SU-DHL-6 (cell line): ENCODE results near the gene PPP2R3C.

Source experiments
- H2AFZ ChIP-seq: fragments of 200-600 bp; sonication (generic); 2 replicates; pipeline ENCODE4 v1.6.1; 2014; ENCODE audit warnings: low read depth, mild to moderate bottlenecking, moderate library complexity, mixed read lengths, antibody characterized with exemption, low read length; ENCODE audit not compliant: severe bottlenecking
- H3F3A ChIP-seq: fragments of 200-600 bp; shearing (Covaris generic); 2 replicates; pipeline ENCODE4 v1.6.0; 2016; ENCODE audit warnings: antibody characterized with exemption, mild to moderate bottlenecking; ENCODE audit not compliant: insufficient read depth
- H3K27ac ChIP-seq: fragments of 200-600 bp; sonication (generic); 2 replicates; pipeline ENCODE4 v1.5.1; 2016; ENCODE audit warnings: low read depth, mild to moderate bottlenecking, low read length, moderate library complexity, mixed read lengths
- H3K27me3 ChIP-seq: fragments of 200-600 bp; sonication (generic), shearing (Covaris generic); 2 replicates; pipeline ENCODE4 v1.6.0; 2014; ENCODE audit warnings: mild to moderate bottlenecking, low read length
- H3K36me3 ChIP-seq: fragments of 200-600 bp; sonication (generic); 2 replicates; pipeline ENCODE4 v1.6.1; 2014; ENCODE audit warnings: mild to moderate bottlenecking, low read length, mixed read lengths
- H3K4me2 ChIP-seq: fragments of 300-600, 200-600 bp; shearing (Covaris generic), sonication (generic); 2 replicates; pipeline ENCODE4 v1.6.0; 2014; ENCODE audit warnings: low read length, low read depth, mild to moderate bottlenecking; ENCODE audit not compliant: poor library complexity, severe bottlenecking
- H3K4me3 ChIP-seq: fragments of 200-600 bp; sonication (generic); 2 replicates; pipeline ENCODE4 v1.5.1; 2014; ENCODE audit warnings: antibody characterized with exemption, low read length, mild to moderate bottlenecking, mixed read lengths; ENCODE audit not compliant: insufficient read depth, poor library complexity, severe bottlenecking
- H3K79me2 ChIP-seq: fragments of 200-600 bp; sonication (generic); 2 replicates; pipeline ENCODE4 v1.6.1; 2014; ENCODE audit warnings: mild to moderate bottlenecking, low read length, moderate library complexity; ENCODE audit not compliant: insufficient read depth
- H3K9ac ChIP-seq: fragments of 200-600 bp; sonication (generic); 2 replicates; pipeline ENCODE4 v1.7.0; 2014; ENCODE audit warnings: mild to moderate bottlenecking, low read length
- H3K9me2 ChIP-seq: fragments of 200-600 bp; sonication (generic); replicated peaks from 2 replicates; pipeline ENCODE4 v1.6.1; 2014; ENCODE audit warnings: low read length; ENCODE audit not compliant: insufficient read depth
- H3K9me3 ChIP-seq: fragments of 200-600 bp; sonication (generic); 2 replicates; pipeline ENCODE4 v1.6.1; 2014; ENCODE audit warnings: low read length, mixed read lengths; ENCODE audit not compliant: insufficient read depth
- H4K20me1 ChIP-seq: fragments of 200-600 bp; sonication (generic); 2 replicates; pipeline ENCODE4 v1.6.1; 2014; ENCODE audit warnings: low read depth, mild to moderate bottlenecking, antibody characterized with exemption, low read length, moderate library complexity, mixed read lengths
- EZH2phosphoT487 ChIP-seq: fragments of 200-600 bp; sonication (generic), shearing (Covaris generic); conservative IDR thresholded peaks from 2 replicates; pipeline ENCODE4 v1.6.1; 2018; ENCODE audit warnings: mild to moderate bottlenecking, antibody characterized with exemption, low read length, moderate library complexity, mixed read lengths
- TF ChIP-seq, protein P1 (sequence below): fragments of 200-600 bp; sonication (generic); IDR thresholded peaks from one replicate; pipeline ENCODE4 v1.5.1; 2017; ENCODE audit warnings: antibody characterized with exemption, mild to moderate bottlenecking, low read length, moderate library complexity; ENCODE audit not compliant: insufficient read depth, poor library complexity, severe bottlenecking

The PPP2R3C gene

GRCh38 chr14:35052637-35053036 lies 69.2 kb downstream of the PPP2R3C start:
- H3K4me2 ChIP-seq, result no peak overlapping the region
- H3K4me3 ChIP-seq, result no peak overlapping the region
- no peaks in the 10 kb centered on the region for H3K9me2 ChIP-seq
- H3F3A ChIP-seq, result no peaks in the 10 kb centered on the region
- H2AFZ ChIP-seq, result no peak overlapping the region
- H3K79me2 ChIP-seq, result no peaks in the 10 kb centered on the region; the same call in 1 of the 2 replicates
- H3K27me3 ChIP-seq, result no peaks in the 10 kb centered on the region
- H3K9me3 ChIP-seq, result no peaks in the 10 kb centered on the region
- no peaks in the 10 kb centered on the region for H4K20me1 ChIP-seq
- H3K36me3 ChIP-seq, result no peaks in the 10 kb centered on the region
- TF ChIP-seq, protein P1, sequence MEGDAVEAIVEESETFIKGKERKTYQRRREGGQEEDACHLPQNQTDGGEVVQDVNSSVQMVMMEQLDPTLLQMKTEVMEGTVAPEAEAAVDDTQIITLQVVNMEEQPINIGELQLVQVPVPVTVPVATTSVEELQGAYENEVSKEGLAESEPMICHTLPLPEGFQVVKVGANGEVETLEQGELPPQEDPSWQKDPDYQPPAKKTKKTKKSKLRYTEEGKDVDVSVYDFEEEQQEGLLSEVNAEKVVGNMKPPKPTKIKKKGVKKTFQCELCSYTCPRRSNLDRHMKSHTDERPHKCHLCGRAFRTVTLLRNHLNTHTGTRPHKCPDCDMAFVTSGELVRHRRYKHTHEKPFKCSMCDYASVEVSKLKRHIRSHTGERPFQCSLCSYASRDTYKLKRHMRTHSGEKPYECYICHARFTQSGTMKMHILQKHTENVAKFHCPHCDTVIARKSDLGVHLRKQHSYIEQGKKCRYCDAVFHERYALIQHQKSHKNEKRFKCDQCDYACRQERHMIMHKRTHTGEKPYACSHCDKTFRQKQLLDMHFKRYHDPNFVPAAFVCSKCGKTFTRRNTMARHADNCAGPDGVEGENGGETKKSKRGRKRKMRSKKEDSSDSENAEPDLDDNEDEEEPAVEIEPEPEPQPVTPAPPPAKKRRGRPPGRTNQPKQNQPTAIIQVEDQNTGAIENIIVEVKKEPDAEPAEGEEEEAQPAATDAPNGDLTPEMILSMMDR, result no peak
- no peak for TF ChIP-seq EZH2phosphoT487
- no peak overlapping the region for H3K9ac ChIP-seq
- H3K27ac ChIP-seq, result no peak overlapping the region

DNA sequence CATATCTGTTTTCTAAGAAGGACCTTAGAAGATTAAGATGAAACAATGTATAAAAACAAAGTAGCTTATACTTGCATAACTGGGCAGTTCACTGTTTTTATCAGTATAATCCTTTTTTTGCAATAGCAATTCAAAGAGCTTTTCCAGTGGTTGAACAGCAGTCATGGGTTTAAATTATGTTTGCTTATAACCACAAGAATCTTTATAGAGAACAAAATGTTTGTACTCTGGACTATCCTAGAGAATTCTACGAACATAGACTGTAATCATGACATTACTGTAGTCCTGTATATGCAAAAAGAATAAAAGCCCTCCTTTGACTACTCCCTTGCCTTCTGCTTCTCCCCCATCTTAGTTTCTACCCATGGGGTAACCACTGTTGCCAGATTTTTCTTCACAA lies 70.0 kb downstream of the PPP2R3C start:
- no peaks in the 10 kb centered on the region for H3K27me3 ChIP-seq
- H3K9me3 ChIP-seq, result no peaks in the 10 kb centered on the region
- no peaks in the 10 kb centered on the region for H3F3A ChIP-seq
- no peak overlapping the region for H3K4me3 ChIP-seq
- no peaks in the 10 kb centered on the region for H3K9me2 ChIP-seq
- no peaks in the 10 kb centered on the region; the same call in 1 of the 2 replicates for H3K79me2 ChIP-seq
- no peaks in the 10 kb centered on the region for H3K36me3 ChIP-seq
- no peak overlapping the region for H3K27ac ChIP-seq
- no peak overlapping the region for H3K4me2 ChIP-seq
- H4K20me1 ChIP-seq, result no peaks in the 10 kb centered on the region
- H3K9ac ChIP-seq, result no peak overlapping the region
- TF ChIP-seq EZH2phosphoT487, result no peak
- TF ChIP-seq, protein P1, result no peak
- no peak overlapping the region for H2AFZ ChIP-seq

DNA sequence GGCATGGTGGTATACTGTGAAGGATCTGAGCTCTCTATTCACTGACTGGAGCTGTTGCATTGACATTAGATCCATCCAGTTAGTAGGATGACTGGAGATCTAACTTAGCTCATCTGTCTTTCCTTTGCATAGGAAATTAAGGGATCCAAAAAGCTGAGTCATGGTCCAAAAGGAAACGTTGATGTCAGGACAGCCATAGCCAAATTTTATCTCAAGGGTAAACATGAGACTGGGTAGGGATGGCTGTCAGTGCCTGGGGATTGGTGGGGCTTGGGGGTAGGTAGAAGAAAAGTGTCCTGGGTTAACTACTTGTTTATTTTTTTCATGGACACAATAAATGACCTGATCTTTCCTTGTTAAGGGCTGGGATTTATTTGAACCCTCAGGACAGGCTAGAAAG lies 71.1 kb downstream of the PPP2R3C start:
- Histone ChIP-seq H3K27me3 (no peaks in the 10 kb centered on the region), H3K9me3 (no peaks in the 10 kb centered on the region), H3K9me2 (no peaks in the 10 kb centered on the region), H3F3A (peaks cover 2% of the 10 kb centered on the region; the same call in 1 of the 2 replicates), H4K20me1 (no peaks in the 10 kb centered on the region), H3K4me3 (no peak overlapping the region), H2AFZ (no peak overlapping the region), H3K9ac (no peak overlapping the region), H3K79me2 (no peaks in the 10 kb centered on the region; the same call in 1 of the 2 replicates), H3K27ac (no peak overlapping the region), H3K36me3 (no peaks in the 10 kb centered on the region), H3K4me2 (no peak overlapping the region)
- no peak for TF ChIP-seq EZH2phosphoT487

GRCh38 chr14:35047976-35048513 lies 73.7 kb downstream of the PPP2R3C start:
- no peak overlapping the region for H3K9ac ChIP-seq
- H3K79me2 ChIP-seq, result no peaks in the 10 kb centered on the region; the same call in 1 of the 2 replicates
- H3K27ac ChIP-seq, result no peak overlapping the region
- H3K36me3 ChIP-seq, result no peaks in the 10 kb centered on the region
- no peaks in the 10 kb centered on the region for H3K27me3 ChIP-seq
- peaks cover 19% of the 10 kb centered on the region for H3F3A ChIP-seq
- H3K4me3 ChIP-seq, result no peak overlapping the region
- no peaks in the 10 kb centered on the region for H3K9me2 ChIP-seq
- H3K4me2 ChIP-seq, result peak overlapping the region; percentile 93
- no peaks in the 10 kb centered on the region for H4K20me1 ChIP-seq
- TF ChIP-seq, protein P1, result no peak
- no peak for TF ChIP-seq EZH2phosphoT487
- no peak overlapping the region for H2AFZ ChIP-seq
- H3K9me3 ChIP-seq, result no peaks in the 10 kb centered on the region
